ENCODE results near the gene DGKI.

- TF ChIP-seq, protein P1, sequence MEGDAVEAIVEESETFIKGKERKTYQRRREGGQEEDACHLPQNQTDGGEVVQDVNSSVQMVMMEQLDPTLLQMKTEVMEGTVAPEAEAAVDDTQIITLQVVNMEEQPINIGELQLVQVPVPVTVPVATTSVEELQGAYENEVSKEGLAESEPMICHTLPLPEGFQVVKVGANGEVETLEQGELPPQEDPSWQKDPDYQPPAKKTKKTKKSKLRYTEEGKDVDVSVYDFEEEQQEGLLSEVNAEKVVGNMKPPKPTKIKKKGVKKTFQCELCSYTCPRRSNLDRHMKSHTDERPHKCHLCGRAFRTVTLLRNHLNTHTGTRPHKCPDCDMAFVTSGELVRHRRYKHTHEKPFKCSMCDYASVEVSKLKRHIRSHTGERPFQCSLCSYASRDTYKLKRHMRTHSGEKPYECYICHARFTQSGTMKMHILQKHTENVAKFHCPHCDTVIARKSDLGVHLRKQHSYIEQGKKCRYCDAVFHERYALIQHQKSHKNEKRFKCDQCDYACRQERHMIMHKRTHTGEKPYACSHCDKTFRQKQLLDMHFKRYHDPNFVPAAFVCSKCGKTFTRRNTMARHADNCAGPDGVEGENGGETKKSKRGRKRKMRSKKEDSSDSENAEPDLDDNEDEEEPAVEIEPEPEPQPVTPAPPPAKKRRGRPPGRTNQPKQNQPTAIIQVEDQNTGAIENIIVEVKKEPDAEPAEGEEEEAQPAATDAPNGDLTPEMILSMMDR (IDR thresholded peaks at IDR 0.05; ENCODE audit: insufficient read depth, low read length, poor library complexity, severe bottlenecking): no peak
- no peak for TF ChIP-seq EZH2phosphoT487 (conservative IDR thresholded peaks at IDR 0.05; ENCODE audit: low read length)
These were observed 41.9 kb downstream of the DGKI start for GRCh38 chr7:137804836-137805235.
